ENCODE measurements around the gene EFNA1.
A peak's percentile ranks its signal among the peaks of the same experiment; 100 is the strongest.
"Not testable (repeated sequence)": the region's sequence is repeated elsewhere in the genome, so short reads cannot be mapped to it uniquely, and the experiment has no call there.

EFNA1 gene

DNA sequence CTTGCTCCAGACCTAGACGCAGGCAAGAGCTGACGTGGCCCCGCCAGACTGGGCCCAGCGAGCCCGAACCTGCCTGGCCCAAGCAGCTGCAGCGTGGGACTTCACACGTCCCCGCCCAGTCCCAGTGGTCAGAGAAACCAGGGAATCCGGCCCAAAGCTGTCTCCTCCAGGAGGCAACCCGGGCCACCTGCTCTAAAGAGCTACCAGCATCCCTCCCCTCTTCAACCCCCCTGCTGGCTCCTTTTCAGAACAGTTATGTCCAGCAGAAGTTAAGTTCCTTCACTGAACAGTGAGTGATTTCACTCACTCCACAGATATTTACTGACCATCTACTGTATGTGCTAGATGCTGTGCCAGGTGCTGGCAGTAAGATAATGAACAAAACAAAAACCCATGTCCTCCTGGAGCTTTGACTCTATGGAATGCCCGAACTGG is 2.1 kb upstream of the EFNA1 start:
- no peak for DNase-seq

- no peak for DNase-seq
Observed at GRCh38 chr1:155125946-155126555, 1.6 kb upstream of the EFNA1 start.

DNA sequence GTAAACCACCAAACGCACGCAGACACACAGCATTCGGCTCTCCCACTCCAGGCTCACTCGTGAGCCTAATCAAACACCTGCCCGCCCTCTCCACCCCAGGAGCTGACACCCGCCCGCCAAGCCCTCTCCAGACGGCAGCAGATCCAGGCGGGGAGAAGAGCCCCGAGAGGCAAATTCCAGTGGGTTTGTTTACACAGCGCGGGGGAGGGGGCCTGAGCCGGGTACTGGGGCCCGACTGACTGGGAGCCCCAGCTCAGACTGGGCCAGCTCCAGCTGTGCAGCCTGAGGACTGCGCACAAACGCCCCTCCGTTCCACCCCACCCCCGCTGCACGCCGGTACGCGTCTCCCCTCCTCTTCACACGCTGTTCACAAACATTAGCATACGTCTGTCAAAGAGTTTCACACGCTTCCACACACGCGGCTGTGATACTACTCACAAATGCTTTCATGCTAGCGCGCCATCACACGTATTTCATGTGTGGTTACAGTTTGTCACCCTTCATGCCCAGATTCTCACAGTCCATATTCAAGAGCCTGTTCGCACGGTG is 1.0 kb upstream of the EFNA1 start:
- peak; percentile 49 for DNase-seq

- DNase-seq: no peak
Observed at GRCh38 chr1:155127967-155128754, 485 bp downstream of the EFNA1 start.

GRCh38 chr1:155128755-155129473 is 1.2 kb downstream of the EFNA1 start:
- no peak for DNase-seq

- DNase-seq: no peak
Observed at GRCh38 chr1:155130272-155131006, 2.8 kb downstream of the EFNA1 start.

- DNase-seq: no peak
Observed at GRCh38 chr1:155131285-155131684, 3.6 kb downstream of the EFNA1 start.

GRCh38 chr1:155131856-155132255 is 4.2 kb downstream of the EFNA1 start:
- no peak for DNase-seq

DNA sequence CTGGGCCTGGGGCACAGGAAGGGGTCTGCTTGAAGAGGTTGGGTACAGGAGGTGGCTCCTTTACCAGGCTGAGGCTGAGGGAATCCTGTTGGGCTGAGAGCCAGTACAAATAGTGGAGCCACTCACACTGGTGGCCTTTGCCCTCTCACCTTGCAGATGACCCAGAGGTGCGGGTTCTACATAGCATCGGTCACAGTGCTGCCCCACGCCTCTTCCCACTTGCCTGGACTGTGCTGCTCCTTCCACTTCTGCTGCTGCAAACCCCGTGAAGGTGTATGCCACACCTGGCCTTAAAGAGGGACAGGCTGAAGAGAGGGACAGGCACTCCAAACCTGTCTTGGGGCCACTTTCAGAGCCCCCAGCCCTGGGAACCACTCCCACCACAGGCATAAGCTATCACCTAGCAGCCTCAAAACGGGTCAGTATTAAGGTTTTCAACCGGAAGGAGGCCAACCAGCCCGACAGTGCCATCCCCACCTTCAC is 6.2 kb downstream of the EFNA1 start:
- DNase-seq: no peak

- DNase-seq: no peak
Observed at GRCh38 chr1:155134322-155134721, 6.6 kb downstream of the EFNA1 start.

- DNase-seq: peak; percentile 62
Observed at GRCh38 chr1:155134880-155135414, 7.3 kb downstream of the EFNA1 start.

DNA sequence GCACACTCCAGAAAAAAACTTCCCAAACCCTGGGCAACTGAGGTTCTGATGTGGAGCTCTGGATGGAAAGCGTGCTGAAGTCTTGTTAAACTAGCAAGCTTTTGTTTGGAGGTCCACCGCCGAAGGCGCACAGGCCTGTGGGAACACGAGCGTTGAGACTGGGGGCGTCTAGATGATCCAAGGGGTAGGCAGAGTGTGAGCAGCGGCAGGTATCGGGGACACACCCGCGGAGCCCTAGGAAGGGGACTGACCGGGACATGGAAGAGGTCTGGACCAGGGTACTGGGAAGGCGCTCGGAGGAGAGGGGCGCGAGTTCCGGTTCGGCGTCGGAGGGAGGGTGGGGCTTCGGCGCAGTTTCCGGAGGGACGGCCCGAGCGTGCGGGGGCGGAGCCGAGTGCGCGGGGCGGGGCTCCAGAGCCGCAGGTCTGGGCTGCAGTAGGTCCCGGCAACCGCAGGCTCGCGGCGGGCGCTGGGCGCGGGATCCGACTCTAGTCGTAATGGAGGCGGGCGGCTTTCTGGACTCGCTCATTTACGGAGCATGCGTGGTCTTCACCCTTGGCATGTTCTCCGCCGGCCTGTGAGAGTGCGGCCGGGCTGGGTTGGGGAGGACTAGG is 7.8 kb downstream of the EFNA1 start, which contains the start of gene SLC50A1:
Gene SLC50A1, plus strand, starts transcription at position 438 of the 614 bp plus-strand sequence. Its CDS starts 60 bp downstream, at position 498.
- DNase-seq: peak; percentile 93

GRCh38 chr1:155136748-155137147 is 9.1 kb downstream of the EFNA1 start:
- DNase-seq: no peak

DNA sequence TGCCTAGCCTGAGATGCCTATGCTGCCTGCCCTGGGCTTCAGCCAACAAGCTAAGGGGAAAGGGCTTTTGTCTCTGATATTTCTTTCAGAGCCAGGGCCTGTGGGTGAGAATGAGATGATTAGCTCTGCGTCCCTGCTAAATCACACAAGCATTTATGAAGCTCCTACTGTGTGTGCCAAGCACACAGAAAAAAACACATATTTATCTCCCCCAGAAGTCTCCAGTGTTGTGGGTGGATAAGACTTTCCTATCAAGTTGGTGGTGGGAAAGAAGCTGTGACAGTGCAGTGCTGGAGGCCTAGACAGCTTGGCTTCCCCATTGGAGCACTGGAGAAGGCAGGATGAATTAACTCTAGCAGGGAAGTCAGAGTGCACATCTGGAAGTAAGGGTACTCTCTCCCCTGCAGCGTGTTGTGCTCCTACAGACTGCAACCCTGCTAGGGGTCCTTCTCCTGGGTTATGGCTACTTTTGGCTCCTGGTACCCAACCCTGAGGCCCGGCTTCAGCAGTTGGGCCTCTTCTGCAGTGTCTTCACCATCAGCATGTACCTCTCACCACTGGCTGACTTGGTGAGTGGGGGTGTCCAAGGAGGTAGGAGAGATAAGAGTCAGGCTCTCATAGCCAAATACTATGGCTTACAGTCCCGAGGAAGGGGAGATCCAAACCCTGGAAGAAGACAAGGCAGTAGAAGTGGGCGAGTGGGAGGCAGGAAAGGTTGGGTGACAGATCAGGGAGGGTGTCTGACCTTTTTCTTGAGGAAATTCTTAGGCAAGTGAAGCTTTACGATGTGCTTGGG is 9.7 kb downstream of the EFNA1 start:
- DNase-seq: no peak

DNA sequence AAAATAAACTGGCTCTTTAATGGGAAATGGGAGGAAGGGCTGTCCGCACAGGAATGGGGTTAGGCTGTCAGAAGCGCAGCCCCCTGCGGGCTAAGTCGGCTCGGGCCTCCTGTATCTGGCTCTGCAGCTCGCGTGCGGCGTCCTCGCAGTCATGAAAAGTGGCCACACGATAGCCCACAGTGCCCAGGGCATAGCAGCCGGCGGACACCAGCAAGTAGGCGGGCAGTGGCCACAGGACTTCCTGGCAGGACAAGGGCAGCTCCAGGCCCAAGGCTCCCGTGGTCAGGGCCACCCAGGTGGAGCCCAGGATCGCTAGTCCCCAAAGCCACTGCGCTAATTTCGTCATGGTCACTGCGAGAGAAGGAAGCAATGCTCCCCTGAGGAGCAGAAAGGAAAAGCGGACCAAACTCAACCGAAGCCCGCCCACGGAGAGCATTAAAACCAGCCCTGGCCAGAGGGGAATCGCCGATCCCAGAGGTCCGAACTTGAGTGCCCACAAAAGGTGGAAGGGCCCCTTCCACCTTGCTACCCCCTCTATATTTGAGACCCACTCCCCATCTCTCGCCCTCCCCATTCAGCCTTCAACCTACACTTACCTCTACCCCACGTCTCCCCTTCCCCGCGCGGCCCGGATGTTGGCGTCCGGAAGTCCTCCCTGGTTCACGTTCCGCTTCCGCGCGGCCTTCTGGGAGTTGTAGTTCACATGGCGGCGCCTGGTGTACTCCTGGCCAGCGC is 12.4 kb downstream of the EFNA1 start, which contains the start of gene DPM3:
Gene DPM3, minus strand, starts transcription at position 637 of the 735 bp plus-strand sequence. Its CDS starts 291 bp downstream, at position 346.
- peak; percentile 70 for DNase-seq

GRCh38 chr1:155140630-155140953 is 12.9 kb downstream of the EFNA1 start:
- no peak for DNase-seq

GRCh38 chr1:155141749-155142148 is 14.1 kb downstream of the EFNA1 start:
- no peak for DNase-seq

DNA sequence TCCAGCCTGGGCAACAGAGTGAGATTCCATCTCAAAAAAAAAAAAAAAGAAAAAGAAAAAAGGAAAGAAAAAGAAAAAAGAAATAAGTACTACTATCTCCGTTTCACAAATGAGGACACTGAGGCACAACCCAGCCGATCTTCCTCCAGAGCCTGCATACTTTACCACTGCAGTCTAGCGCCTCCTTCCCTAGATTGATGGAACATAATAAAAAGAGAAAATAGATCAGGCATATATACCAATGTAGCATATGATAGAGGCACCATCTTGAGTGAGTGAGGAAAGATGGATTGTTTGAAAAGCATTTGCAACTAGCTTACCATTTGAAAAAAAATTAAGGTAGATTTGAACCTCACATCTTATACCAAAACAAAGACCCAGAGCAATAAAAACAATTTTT is 17.8 kb downstream of the EFNA1 start:
- no peak for DNase-seq

DNA sequence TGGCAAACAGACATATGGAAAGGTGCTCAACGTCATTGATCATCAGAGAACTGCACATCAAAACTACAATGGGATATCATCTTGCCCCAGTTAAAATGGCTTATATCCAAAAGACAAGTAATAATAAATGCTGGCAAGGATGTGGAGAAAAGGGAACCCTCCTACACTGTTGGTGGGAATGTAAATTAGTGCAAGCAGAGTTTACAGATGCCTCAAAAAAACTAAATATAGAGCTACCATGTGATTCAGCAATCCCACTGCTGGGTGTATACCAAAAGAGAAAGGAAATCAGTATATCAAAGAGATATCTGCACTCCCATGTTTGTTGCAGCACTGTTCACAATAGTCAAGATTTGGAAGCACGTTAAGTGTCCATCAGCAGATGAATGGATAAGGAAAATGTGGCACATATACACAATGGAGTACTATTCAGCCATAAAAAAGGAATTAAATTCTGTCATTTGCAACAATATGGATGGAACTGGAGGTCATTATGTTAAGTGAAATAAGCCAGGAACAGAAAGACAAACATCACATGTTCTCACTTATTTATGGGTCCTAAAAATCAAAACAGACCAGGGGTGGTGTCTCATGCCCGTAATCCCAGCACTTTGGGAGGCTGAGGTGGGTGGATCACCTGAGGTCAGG is 28.4 kb downstream of the EFNA1 start:
- DNase-seq: not testable (repeated sequence)

DNA sequence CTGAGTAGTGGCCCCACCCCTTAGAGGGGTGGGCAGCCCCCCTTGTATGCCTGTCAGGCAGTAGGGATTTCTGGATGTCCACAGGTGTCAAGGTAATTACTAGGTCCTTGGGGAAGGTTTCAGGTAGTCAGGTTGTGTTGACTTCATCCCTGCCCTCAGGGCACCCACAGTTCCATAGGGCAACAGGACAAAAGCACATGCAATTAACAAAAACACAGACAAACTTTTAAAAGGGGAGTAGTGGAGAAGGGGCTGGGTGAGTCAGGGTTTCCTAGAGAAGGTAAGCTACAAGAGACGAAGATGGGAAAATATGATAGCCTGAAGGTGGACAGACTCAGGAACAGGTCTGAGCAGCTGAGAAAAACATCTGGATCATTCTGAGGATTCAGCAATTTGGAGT is 31.3 kb downstream of the EFNA1 start:
- no peak for DNase-seq

Measured in NCI-H1092 treated with DMSO at 0.1 percent for 48 hours (cell line).